HG02943 (cell line): ENCODE data around the gene SLC22A9.
"Not testable (repeated sequence)": the region's sequence is repeated elsewhere in the genome, so short reads cannot be mapped to it uniquely, and the experiment has no call there.

Experiments used
- ATAC-seq: cut with Tn5 transposase; IDR thresholded peaks from one replicate; pipeline ENCODE4 v1.9.1; 2021; ENCODE audit warnings: mild to moderate bottlenecking, low read depth, moderate library complexity; ENCODE audit not compliant: unreplicated experiment

The SLC22A9 gene

GRCh38 chr11:63369165-63369970 is at the start of gene SLC22A9:
Gene SLC22A9 (plus strand): TSS chr11:63369785. CDS start chr11:63370057, 272 bp downstream.
- ATAC-seq, result no peak

GRCh38 chr11:63321723-63322122 is 47.9 kb upstream of the SLC22A9 start:
- ATAC-seq, result no peak

DNA sequence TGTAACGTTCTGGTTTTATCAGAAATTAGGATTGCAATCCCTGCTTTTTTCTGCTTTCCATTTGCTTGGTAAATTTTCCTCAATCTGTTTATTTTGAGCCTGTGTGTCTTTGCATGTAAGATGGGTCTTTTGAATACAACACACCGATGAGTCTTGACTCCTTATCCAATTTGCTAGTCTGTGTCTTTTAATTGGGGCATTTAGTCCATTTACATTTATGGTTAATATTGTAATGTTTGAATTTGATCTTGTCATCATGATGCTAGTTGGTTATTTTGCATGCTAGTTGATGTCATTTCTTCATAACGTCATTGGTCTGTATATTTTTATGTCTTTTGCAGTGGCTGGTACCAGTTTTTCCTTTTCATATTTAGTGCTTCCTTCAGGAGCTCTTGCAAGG is 34.5 kb upstream of the SLC22A9 start:
- ATAC-seq, result not testable (repeated sequence)

DNA sequence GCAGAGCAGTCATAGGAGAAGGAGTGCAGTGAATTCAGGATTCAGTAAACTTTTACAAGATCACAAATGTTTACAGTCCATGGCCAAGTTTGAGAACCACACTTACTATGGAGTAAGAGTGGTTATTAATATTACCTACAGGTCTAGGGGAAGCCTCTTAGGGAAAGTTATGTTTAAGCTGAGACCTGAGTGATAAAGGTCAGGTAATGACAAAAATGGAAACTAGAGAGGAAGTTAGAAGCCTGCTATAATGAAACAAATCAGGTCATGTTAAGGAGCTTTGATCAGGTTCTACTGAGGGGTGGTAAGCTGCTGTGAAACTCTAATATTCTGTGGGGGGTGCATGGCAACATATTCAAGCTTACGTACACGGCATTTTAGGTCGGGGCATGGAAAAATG is 32.5 kb upstream of the SLC22A9 start:
- no peak for ATAC-seq

DNA sequence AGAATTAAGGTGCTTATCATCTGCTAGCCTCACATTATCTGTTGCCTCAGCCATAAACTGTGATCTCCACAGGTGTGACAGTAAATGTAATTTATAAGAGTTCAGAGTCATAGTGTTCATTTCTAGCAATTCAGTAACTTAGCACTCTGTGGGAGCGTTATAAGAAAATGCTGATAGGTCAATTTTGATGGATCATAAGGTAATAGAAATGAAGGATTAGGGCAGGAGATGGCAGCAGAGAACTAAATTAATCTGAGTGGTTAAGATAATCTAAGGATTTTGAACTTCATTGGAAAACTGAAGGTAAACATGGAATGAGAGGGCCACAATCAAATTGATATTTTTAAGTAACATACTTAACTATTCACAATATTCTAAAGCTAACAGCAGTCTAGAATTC is 26.5 kb upstream of the SLC22A9 start:
- no peak for ATAC-seq

- ATAC-seq, result no peak
Measured at GRCh38 chr11:63352144-63352543, 17.4 kb upstream of the SLC22A9 start.

- ATAC-seq, result no peak
Measured at GRCh38 chr11:63362196-63362793, 7.3 kb upstream of the SLC22A9 start.

DNA sequence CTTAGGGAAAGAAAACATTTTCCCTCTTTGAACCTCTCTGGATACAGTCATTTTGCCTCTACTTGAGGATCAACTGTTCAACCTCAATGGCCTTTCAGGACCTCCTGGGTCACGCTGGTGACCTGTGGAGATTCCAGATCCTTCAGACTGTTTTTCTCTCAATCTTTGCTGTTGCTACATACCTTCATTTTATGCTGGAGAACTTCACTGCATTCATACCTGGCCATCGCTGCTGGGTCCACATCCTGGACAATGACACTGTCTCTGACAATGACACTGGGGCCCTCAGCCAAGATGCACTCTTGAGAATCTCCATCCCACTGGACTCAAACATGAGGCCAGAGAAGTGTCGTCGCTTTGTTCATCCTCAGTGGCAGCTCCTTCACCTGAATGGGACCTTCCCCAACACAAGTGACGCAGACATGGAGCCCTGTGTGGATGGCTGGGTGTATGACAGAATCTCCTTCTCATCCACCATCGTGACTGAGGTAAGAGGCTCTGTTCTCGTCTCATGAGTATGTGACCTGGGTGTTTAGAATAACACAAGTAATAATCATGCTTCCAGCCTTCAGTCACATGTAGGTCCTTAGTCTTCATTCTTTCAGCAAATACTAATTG is 495 bp downstream of the SLC22A9 start:
- no peak for ATAC-seq

- no peak for ATAC-seq
Measured at GRCh38 chr11:63371396-63371795, 1.8 kb downstream of the SLC22A9 start.

- no peak for ATAC-seq
Measured at GRCh38 chr11:63375434-63375833, 5.8 kb downstream of the SLC22A9 start.

GRCh38 chr11:63380130-63380529 is 10.5 kb downstream of the SLC22A9 start:
- no peak for ATAC-seq

- no peak for ATAC-seq
Measured at GRCh38 chr11:63395697-63396096, 26.1 kb downstream of the SLC22A9 start.

GRCh38 chr11:63404161-63404935 is 34.8 kb downstream of the SLC22A9 start:
- no peak for ATAC-seq

- no peak for ATAC-seq
Measured at GRCh38 chr11:63405114-63405513, 35.5 kb downstream of the SLC22A9 start.

DNA sequence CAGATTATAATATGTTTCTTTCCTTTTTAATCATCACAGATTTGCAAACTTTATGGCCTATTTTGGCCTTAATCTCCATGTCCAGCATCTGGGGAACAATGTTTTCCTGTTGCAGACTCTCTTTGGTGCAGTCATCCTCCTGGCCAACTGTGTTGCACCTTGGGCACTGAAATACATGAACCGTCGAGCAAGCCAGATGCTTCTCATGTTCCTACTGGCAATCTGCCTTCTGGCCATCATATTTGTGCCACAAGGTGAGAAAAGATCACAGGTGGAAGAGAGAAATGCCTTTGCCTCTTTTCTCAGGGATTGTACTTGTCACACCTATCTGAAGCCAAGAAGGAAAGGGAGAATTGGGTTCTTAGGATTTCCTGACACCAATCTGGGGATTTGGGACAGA is 36.9 kb downstream of the SLC22A9 start:
- ATAC-seq, result no peak

DNA sequence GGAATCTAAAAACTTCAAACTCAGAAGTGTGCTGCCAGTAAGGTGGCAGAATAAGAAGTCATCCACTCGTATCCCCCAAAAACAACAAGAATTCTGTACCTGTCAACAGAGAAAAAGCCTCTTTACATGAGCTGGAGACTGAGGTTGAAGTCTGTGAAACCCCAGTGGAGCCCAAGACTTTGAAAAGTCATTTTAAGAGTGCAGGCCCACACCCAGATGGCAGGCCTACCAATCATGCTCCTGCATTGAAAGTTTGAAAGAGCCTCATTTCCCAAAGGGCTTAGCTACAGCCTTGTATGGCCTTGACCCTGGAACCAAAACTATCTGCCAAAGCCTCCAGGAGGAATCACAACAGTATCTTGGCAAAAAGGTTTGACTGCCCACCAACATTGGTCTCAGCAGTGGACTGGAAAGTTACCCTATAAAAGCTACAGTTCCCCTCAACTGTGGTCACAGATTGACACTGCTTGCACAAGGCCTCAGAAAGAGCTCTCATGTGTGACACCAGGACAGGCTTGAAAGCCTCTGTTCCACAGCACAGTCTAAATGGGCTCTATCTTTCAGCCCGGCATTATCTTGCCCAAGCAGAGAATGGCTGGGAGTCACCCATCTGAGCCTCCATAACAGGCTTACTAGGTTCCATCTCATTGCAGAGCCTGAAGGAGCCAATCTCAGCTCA is 47.7 kb downstream of the SLC22A9 start:
- ATAC-seq, result no peak

- no peak for ATAC-seq
Measured at GRCh38 chr11:63427971-63428508, 58.5 kb downstream of the SLC22A9 start.

DNA sequence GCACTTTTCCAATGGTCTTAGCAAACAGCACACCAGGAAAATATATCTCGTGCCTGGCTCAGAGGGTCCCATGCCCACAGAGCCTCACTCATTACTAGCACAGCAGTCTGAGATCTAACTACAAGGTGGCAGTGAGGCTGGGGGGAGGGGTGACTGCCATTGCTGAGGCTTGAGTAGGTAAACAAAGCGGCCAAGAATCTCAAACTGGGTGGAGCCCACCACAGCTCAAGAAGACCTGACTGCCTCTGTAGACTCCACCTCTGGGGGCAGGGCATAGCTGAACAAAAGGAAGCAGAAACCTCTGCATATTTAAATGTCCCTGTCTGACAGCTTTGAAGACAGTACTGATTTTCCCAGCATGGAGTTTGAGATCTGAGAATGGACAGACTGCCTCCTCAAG is 61.1 kb downstream of the SLC22A9 start:
- ATAC-seq, result not testable (repeated sequence)

DNA sequence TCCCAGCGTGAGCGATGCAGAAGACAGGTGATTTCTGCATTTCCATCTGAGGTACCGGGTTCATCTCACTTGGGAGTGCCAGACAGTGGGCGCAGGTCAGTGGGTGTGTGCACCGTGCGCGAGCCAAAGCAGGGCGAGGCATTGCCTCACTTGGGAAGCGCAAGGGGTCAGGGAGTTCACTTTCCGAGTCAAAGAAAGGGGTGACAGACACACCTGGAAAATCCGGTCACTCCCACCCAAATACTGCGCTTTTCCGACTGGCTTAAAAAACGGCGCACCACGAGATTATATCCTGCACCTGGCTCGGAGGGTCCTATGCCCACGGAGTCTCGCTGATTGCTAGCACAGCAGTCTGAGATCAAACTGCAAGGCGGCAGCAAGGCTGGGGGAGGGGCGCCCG is 65.8 kb downstream of the SLC22A9 start:
- not testable (repeated sequence) for ATAC-seq

GRCh38 chr11:63435831-63436230 is 66.2 kb downstream of the SLC22A9 start:
- not testable (repeated sequence) for ATAC-seq
